NOMO-1 treated with dmso at 0.1 percent for 144 hours (cell line): ENCODE results near the gene SH2B3.
"Not testable (repeated sequence)": the region's sequence is repeated elsewhere in the genome, so short reads cannot be mapped to it uniquely, and the experiment has no call there.

ENCODE experiments used
- DNase-seq: peaks from one replicate; lab custom pipeline; 2025; ENCODE audit not compliant: unreplicated experiment; lab: John Stamatoyannopoulos, UW

Gene SH2B3

DNA sequence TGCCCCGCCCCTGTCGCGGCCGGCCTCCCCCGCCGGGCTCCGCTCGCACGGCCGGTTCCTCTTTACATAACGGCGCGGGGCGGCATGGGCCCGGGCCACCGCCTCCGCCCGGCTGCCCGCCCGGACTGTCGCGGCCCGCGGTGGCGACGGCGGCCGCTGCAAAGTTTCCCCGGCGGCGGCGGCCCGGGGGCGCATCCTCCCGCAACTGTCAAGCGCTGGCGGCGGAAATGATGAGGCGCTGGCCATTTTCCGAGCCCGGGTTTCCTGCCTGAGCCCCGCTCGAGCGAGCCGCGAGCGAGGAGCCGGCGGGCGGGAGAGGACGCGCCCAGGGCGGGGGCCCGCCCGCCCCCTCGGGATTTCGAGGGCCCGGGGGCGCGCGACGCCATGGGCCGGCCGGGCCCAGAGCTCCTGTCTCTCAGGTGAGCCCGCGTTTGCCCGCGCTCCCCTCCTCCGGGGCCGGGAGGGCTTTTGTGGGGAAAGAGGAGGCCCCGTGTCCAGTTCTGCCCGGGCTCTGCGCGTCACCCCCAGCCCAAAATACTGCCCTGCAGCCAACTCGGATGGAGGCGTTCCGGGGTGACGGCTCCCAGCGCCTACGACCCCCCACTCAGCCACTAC is at the start of gene SH2B3:
Gene SH2B3, plus strand, starts transcription at position 65 of the 615 bp plus-strand sequence. CDS start 12,223 bp downstream, outside the sequence.
- no peak for DNase-seq

DNA sequence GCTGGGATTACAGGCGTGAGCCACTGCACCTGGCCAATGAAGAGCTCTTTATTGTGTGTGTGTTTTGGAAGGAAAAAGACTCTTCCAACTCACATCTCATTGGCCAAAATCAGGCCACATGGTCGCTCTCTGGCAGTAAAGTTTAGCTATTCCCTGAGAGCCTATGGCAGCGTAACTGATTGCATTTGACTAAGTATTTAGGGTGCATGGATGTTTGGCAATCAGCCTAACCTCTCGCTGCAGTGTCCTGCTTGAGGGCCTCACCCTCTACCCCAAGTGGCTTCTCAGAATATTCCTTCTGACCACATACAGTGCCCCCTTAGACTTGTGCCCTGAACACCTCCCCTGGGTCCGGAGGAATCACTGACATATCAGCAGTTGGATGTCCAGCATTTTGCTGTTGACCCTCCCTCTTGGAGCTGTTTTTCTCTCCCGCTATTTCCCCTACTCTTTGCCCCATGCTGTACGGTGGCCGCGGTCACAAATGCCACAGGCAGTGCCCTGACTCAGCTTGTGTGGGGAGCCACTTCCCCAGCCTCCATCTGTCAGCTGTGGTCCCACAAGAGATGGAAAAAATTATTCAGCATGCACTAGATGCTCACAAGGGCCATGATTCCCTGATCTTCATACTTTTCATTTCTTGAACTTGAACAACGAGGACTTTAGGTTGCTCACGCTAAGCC is 46.4 kb upstream of the SH2B3 start:
- DNase-seq = peak; percentile 5

DNA sequence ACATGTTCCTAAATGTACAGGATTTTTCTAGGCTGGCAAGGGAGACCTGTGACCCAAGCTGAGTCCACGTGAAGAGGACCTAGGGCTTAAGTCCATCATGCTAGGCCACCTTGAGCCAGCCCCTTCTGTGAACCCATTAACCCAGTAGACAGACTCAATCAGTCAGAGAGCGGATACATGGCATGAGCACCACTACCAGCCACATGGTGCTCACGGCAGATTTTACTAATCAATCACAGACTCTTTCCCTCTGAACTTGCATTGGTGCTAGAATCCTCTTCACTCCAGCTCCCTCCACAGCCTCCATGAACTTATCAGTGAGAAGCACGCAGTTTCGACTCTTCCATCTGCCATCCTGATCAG is 45.8 kb upstream of the SH2B3 start:
- DNase-seq = no peak

DNA sequence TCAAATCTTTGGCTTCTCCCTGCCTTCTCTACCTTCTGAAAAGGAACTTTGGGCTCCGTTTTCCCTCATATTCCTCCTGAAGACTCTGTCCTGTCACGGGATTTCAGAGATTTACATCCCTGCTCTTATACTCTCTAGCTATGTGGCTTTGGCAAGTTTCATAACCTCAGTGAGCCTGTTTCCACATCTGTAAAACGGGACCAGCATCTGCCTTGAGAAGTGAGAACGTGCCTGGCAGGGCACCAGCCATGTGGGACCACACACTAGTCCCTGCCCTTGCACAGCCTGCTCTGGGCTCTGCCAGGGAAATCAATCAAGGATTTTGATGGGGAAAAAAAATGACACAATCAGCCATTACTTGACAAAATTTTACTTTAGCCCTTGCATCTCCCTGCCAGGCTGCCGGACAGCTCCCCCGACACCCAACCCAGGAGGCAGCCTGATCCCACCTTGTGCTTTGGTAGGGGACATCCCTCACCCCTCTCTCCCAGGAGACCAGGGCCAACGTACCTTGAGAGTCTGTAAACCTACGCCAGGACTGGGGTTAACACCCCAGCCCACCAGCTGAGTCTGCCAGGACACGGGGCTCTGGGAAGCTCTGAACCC is 45.3 kb upstream of the SH2B3 start:
- DNase-seq = no peak

DNA sequence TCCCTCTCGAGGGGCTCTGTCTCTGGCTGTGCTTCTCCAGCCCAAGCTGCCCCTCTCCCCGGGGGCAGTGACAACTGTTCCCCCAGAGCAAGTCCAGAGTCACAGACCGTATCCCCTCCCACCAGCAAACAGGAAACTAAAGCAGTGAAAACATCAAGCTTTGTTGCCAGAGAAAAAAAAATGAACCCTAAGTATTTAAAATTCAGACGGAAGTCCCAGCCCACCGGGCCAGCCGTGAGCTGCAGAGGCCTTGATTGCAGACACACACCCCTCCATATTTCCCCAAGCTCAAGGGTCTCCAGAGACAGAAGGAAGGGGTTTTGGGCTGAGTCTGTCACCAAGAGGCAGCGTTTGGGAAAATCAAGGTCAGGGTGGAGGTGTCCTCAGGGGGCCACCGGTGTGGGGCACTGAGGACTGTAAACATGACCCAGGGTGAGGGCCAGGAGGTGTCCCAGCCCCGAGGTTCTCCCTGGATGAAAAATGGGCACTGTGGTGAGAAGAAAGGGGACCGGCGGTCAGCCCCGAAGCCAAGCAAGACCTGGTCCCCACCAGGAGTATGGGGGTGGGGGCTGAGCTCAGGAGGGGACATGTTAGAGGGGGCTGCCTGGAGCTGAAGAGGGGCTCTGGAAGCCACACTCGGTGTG is 44.5 kb upstream of the SH2B3 start:
- DNase-seq = no peak

DNA sequence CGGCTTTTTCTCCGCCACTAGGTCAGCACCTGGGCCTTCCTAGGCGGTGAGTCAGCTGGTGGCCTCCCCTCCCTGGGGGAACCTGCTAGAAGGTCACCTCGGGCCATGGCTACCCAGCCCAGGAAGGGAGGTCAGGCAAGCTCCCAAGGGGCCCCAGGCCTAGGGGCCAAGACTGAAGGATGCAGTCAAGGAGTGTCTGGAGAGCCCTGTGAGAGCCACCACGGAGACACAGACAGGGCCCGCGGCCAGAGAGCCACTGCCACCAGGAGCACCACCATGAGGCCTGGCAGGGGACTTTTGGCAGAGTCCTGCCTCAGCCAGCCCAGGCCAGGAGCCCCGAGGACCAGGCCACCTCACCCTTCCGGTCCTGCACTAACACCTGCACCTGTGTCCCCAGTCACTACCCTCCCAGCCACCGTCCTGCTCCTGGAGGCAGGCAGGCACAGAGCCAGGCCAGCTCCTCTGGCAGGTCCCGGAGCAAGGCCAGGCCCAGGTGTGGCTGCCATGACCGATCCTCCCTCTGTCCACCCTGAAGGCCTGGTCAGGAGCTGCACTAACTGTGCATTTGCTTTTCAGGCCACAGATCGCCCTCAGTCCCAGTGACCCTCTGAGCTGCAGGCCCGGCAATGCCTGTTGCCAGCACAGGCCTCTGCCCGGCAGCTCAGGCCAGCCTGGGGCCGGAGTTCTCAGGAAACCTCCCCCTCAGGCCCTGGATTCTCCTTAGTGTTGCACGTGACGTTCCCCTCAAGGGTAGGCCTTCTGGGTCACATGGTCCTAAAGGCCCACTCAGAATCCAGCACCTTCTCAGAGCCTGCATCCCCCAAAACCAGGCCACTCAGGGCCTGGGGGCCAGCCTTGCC is 43.8 kb upstream of the SH2B3 start:
- DNase-seq = no peak

DNA sequence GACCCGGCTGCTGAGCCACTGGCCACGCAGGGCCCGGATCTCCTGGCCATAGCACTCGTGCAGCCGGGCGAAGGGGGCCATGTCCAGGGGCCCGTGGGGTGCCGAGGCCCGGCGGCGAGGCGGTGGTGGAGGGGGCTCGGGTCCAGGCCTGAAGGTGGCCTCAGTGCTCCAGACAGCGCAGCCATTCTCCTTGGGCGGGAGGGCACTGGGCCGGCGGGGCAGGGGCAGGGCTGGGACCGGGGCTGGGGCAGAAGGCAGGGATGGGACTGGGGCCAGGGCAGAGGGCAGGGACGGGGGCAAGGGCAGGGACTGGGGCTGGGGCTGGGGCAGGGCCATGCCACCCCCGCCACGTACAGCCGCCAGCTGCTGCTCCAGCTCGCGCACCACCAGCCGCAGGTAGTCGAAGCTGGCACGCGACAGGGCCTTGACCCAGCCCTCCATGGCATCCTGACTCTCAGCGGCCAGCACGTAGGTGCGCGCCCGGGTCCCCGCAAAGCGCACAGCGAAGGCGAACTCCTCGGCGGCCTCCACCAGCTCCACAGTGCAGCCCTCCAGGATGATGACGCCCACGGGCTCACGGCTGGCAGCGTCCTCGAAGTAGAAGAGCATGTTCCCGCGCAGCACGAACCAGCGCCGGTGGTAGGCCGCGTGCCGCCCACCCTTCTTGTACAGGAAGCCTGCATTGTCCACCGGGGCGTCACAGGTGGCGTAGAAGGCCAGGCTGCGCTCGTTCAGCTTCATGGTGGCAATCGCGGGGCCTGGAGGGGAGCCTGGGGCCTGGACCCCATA is 42.8 kb upstream of the SH2B3 start:
- no peak for DNase-seq

DNA sequence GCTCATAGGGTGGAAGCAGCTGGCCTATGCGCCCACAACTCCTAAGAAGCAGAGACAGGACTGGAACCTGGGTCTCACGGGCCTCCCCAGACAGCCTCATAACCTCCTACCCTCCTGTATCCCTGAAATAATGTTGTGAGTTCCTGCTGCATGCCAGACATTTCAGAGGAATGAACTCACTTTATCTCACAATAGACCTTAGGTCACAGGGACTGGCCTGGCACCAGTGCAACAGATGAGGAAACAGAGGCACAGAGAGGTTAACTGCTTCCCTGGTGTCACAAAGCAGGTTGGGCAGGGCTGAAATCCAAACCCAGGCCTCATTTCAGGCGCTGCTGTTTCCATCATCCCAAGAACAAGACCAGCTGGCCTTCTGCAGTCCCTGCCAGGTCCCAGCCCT is 42.1 kb upstream of the SH2B3 start:
- no peak for DNase-seq

DNA sequence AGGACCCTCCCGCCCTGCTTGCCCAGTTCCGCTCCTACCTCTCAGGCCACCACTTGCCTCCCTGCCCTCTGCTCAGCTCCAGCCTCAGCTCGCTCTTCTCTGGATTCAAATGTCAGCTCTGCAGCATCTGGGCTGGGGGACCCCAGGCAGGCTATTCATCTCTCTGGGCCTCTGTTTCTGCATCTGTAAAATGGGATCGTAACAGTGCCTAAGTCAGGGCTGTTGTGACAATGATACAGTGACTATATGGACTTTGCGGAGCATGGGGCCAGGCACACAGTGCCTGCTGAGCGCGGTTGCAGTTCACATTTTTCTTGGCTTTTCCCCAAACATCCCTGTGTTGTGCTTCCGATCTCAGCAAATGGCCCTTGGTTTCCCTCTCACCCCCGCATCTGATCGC is 39.6 kb upstream of the SH2B3 start:
- no peak for DNase-seq

DNA sequence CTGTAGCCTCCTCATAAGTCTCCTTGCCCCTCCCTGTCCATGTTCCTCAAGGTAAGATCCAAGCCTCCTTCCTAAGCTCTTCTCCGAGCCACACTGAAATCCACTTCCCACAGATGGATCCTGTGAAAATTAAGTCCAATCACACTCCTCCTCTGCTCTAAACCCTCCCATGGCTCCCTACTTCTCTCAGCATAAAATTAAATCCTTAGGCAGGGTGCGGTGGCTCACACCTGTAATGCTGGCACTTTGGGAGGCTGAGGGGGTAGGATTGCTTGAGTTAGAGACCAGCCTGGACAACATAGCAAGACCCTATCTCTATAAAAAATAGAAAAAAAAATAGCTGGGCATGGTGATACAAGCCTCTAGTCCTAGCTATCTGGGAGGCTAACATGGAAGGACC is 39.1 kb upstream of the SH2B3 start:
- no peak for DNase-seq

DNA sequence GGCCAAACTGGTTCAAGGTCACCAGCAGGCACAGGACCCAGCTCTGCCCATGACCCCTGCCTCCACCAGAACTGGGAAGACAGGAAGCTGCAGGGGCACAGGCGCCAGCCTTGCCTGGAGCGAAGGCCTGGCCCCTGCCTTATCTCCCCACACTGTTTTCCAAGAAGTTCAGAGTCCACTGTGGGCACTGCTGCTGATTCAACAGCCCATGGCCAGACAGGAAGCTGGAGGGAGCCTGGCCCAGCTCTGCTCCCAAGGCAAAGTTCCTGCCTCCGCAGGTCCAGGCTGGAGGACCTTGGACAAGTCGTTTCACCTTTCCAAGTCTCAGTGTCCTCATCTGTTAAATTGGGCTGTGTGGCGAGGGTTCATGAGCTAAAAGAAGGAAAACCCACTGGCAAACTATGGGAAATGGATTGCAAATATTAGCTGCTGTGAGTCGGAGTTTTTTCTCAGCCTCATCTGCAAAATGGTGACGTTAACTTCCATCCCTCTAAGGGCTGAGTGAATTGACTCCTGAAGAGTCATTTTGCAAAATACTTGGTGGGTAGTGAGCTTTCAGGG is 38.0 kb upstream of the SH2B3 start:
- DNase-seq = no peak

DNA sequence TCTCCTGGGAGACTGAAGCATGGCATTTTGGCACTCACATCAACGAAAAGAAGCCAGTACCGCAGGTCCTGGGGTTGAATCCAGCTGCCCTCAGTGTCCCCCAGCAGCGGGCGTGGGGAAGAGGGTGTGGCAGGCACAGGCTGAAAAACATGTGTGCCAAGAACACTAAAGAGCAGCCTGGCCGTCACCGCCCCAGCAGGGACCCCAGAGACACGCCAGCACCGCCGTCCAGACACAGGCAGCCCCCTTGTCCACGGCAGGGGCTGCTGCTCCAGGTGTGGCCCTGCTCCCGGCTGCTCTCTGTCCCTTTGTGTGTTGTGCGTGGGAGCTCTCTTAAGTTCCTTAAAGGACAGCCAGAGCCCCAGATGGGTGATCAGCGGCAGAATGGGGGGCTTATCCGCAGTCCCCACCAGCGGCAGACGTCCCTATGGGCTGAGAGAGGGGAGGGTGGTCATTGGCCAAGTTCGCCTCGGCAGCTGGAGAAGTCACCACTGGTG is 37.4 kb upstream of the SH2B3 start:
- DNase-seq = no peak

DNA sequence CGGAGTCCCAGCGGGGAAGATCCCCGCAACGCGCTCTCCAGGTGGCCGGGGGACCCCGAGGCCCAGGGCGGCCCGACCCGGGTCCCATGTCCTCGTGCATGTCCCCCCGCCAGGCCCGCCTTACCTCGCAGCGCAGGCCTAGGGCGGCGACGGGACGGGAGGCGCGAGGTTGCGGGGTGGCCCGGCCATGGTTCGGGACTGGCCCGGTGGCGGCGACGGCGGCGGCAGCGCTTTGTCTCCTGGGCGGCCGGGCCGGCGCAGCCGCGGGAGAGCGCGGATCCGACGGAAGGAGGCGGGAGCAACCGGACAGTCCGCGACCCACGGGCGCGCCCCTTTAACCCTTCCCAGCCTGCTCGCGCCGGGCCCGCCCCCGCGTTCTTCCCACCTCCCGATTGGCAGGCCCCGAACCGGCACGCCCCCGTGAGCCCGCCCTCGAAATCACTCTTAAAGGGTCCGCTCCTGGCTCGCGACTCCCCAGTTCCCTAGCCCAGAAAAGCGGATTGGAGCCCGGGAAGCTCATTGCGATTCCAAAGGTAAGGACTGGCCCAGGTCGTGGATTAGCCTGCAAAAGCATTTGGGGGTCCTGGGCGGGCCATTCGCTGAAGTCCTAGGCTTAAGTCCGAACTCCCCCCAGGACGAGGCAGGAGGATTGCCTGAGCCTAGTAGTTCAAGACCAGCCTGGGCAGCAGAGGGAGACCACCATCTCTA is 36.8 kb upstream of the SH2B3 start, which contains the start of gene PHETA1:
Gene PHETA1, minus strand, starts transcription at position 308 of the 708 bp plus-strand sequence. CDS start 5,668 bp downstream, outside the sequence.
- peak; percentile 84 for DNase-seq

DNA sequence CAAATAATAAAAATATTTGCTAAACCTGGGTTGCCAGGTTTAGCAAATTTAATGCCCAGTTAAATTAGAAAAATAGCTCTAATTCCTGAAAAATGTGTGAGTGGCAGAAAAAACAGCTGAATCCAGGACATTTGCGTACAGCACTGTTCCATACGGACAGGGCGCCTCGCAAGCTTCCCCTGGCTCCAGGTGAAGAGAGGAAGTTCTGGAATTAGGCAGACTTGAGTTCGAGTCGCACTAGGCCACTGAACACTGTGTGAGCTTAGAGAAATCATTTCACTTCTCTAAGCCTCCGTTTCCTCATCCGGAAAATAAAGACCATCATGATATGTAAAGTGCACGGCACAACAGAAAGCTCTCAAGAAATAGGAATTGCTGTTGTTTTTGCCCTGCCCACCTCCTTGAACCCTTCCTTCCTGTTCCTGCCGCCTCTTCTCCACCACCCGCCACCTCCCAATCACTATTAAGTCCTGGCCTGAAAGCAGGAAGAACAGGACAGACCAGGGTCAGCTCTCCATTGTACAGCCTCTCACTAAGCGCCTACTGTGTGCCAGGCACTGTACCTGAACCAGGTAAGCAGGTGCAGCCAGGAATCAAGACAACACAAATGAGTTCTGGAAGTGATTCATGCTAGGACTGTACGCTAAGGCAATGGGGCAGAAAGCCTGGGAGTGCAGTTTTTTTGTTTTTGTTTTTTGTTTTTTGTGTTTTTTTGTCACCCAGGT is 36.1 kb upstream of the SH2B3 start:
- no peak for DNase-seq

DNA sequence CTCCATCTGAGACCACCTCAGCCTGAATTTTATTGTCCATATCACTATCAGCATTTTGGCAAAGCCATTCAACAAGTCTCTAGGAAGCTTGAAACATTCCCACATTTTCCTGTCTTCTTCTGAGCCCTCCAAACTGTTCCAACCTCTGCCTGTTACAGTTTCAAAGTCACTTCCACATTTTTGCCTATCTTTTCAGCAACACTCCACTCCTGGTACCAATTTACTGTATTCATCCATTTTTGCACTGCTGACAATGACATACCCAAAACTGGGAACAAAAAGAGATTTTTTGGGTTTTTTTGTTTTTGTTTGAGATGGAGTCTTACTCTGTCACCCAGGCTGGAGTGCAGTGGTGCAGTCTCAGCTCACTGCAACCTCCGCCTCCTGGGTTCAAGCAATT is 32.5 kb upstream of the SH2B3 start:
- not testable (repeated sequence) for DNase-seq

DNA sequence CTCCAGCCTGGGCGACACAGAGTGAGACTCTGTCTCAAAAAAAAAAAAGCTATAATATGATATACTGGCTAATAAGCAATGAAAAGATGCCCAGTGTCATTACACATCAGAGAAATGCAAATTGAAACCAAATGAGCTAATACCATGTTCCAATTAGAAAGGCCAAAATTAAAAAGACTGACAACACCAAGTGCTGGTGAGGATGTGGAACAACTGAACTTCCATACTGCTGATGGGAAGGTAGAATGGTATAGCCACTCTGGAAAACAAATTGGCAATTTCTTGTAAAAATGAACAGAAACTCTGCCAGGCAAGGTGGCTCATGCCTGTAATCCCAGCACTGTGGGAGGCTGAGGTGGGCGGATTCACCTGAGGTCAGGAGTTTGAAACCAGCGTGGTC is 28.3 kb upstream of the SH2B3 start:
- DNase-seq = no peak

DNA sequence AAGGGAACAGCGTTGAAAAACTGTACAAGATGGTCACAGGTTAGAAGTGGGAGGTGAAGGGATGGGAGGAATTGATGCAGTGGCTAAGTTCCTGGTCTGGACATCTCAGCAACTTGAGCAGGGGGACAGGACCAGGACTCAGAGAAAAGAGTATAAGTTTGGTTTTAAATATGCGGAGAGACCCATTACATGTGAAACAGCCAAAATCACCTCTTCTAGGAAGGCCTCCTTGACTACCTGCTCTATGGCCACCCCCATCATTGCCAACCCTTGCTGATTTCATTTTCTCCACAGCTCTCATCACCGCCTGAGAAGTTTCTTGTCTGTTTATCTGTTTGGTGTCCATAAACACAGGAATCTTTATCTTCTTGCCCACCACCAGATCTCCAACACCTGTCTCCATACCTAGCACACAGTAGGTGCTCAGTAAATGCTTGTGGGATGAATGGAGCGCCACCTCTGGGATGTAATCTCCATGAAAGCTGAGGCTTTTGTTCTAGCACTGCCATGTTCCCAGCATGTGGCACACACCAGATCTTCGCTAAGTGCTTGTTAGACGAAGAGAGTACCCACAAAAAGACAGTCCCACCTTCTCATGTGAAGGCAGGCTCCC is 25.7 kb upstream of the SH2B3 start:
- DNase-seq = no peak

DNA sequence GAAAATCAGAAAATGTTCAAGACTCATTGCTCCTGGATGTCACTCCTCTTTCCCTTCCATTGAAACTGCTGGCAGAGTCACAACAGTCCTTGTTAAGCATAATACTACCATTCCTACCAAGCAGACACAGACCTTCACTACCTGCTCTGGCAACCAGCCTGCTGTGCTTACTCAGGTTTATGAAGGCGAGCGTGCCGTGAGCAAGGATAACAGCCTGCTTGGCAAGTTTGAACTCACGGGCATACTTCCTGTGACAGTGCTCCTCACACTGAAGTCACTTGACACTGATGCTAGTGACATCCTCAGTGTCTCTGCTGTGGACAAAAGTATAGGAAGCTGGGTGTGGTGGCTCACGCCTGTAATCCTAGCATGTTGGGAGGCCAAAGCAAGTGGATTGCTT is 21.1 kb upstream of the SH2B3 start:
- no peak for DNase-seq
